Hepatocyte (in vitro differentiated cells): Measurements from ENCODE around the gene TCN2.

Experiments used
- CTCF ChIP-seq: fragments of 200-600 bp; sonication (generic); IDR thresholded peaks from 2 replicates; pipeline ENCODE4 v1.5.1; 2016; ENCODE audit warnings: antibody characterized with exemption, mild to moderate bottlenecking; ENCODE audit not compliant: poor library complexity
- EZH2 ChIP-seq: fragments of 200-600 bp; sonication (generic); IDR thresholded peaks from 2 replicates; pipeline ENCODE4 v1.6.1; 2016; ENCODE audit warnings: antibody characterized with exemption, mild to moderate bottlenecking, borderline replicate concordance
- EZH2phosphoT487 ChIP-seq: fragments of 200-600 bp; sonication (generic); IDR thresholded peaks from one replicate; pipeline ENCODE4 v1.6.1; 2018; ENCODE audit warnings: antibody characterized with exemption, mild to moderate bottlenecking, low read depth, moderate library complexity; ENCODE audit not compliant: unreplicated experiment, severe bottlenecking

DNA sequence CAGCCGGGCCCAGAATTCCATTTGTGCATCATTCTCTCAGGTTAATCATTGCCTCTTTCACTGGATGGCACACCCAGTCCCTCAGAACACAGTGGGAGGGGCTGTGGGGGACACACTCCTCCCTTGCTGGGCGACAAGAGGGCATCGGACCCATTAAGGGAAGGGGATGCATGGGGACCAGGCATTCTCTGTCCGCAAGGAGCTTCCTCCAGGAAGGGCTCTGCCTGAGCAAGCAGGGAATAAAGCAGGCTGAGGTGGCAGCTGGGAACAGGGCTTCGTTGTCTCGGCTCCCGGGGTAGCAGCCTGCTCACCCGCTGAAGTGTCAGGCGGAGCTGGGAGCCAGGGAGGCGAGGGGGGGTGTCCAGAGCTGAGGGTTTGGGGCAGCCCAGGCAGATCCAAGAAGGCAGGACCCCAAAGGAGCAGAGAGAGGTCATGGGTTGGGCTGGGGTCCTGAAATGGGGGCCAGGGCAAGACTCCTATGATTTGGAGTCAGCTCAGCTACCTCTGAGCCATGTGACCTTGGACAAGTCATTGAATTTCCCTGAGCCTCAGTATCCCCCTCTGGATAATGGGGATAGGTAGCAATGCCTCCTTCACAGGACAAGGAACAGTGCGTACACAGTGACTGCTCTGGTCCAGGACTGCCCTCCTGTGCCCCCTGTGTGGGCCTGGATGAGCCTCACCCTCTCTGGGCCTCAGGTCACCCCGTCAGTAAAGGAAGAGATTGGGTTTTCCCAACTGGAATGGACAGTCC, 34.0 kb upstream of the TCN2 start:
- TF ChIP-seq EZH2: no peak
- no peak for TF ChIP-seq EZH2phosphoT487
- TF ChIP-seq CTCF: no peak
